HG03103 (cell line): ENCODE results near the gene SRM.
"Not testable (repeated sequence)": the region's sequence is repeated elsewhere in the genome, so short reads cannot be mapped to it uniquely, and the experiment has no call there.

ENCODE experiments used
- ATAC-seq: cut with Tn5 transposase; IDR thresholded peaks from one replicate; pipeline ENCODE4 v1.9.1; 2021; ENCODE audit warnings: low read depth; ENCODE audit not compliant: unreplicated experiment

Gene SRM

DNA sequence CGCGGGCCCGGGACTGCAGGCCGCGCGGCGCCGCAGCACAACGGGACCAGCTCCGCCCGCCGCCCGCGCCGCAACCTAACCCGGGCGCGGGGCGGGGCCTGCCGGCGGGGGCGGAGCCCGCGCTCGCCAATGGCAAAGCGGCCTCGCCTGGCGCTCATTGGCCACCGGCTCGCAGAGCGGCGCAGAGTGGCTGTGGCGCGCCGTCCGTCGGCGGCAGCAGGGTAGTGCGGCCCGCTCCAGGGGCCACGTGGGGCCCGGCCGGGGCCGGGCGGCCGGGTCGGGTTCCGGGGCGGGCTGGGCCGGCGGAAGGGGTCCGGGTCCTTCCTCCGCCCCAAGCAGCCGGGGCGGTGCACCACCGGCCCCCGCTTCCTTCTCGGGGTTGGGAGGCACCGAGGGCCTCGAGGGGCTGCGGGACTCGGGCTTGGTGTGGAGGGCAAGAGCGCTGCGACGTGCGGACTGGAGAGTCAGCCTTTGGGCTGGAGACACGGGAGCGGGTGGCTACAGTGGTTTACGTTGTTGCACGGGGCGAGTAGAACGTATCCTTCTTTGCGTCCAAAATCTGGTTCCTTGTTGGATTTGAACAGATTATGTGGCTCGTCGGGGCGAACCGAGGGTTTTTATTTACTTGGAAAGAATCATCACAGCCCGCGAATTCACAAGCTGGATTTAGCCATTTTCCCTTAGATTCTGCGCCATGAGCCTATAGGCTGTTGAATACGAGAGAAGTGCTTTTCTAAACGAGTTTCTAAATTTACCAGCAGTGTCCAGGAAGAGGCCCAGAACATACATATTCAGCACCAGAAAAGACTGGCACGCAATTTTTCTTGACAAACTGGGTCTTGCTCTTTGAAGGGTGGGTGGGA is at the start of gene SRM:
Gene SRM, minus strand, starts transcription at position 51 of the 863 bp plus-strand sequence. CDS start 75 bp downstream, outside the sequence.
- ATAC-seq, result peak; percentile 83

DNA sequence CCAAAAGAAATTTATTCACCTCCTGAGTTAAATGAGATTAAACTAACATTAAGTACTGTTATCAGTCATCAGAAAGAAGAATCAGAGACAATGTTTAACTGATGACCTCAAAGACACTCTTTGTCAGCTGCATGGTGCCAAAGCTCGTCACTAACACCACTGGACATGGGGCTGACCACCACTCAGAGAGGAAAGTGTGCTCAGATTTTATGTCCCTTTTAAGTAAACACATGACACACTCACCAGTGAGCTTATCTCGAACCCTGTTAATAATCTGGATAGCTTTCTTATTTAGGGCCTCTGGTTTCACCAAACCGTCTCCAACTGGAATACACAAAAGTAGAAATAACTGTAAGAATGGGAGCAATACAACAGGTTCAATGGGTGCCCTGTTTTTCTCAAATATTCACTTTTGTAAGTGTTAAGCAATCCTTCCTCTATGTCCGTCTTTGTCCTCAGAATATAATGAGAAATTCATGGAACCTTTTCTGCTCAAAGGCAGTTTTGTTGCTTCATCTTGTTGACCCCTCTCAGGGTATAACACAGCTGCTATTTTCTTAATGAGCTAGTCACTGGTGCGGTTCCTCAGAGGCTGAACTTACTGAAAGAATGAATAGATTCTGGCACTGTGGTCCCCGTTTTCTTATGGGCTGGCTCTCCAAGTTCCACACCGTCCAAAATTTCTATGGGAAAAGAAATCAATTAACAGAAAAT is 49.4 kb upstream of the SRM start:
- ATAC-seq, result no peak

DNA sequence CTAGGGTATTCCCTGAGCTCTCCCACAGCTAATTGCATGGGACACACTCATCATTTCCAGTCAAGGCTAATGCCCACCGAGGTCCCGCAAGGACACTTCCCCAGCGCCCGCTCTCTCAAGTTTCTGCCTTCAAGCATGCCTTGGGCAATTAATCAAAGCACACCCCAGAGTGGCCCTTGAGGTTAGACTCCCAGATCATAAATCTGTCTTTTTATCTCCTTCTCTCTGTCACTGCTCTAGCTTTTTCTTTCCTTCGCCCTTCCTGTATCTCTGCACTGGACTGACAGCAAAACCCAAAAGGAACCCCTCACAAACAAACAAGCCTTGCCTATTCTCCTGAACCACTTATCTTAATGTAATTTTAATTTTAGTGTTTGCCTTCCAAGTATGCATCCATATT is 47.8 kb upstream of the SRM start:
- ATAC-seq, result no peak

DNA sequence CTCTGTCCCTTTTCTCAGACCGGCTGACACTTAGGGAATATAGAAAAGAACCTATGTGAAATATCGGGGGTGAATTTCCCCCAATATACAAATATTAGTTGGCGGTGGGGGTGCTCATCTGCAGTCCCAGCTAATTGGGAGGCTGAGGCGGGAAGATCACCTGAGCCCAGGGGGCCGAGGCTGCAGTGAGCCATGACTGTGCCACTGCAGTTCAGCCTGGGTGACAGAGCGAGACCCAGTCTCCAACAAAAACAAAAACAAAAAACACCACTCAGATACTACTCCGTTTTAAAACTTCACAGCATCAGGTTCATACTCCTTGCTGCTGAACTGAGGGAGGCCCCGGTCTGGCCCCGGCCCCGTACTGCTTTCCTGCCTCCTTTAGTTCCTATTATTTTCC is 45.8 kb upstream of the SRM start:
- no peak for ATAC-seq

DNA sequence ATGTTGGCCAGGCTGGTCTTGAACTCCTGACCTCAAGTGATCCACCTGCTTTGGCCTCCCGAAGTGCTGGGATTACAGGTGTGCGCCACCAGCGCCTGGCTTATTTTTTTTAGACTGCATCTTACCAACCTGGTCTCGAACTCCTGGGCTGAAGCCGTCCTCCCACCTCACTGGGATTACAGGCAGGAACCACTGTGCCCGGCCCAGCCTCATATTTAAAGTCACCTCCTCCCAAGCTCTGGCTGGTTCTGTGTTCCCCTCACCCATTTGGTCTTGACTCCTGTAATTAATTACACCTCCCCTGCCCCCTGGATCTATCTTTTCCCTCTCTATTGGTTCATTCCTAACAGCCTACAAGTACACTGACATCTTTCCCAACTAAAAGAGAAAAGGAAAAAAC is 41.5 kb upstream of the SRM start:
- ATAC-seq, result no peak

DNA sequence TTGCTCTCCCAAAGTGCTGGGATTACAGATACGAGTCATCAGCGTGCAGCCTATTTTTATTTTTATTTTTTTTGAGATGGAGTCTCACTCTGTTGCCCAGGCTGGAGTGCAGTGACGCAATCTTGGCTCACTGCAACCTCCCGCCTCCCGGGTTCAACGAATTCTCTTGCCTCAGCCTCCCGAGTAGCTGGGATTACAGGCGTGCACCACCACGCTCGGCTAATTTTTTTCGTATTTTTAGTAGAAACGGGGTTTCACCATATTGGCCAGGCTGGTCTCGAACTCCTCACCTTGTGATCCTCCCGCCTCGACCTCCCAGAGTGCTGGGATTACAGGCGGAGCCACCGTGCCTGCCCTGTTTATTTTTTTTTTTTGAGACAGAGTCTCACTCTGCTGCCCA is 41.0 kb upstream of the SRM start:
- not testable (repeated sequence) for ATAC-seq

DNA sequence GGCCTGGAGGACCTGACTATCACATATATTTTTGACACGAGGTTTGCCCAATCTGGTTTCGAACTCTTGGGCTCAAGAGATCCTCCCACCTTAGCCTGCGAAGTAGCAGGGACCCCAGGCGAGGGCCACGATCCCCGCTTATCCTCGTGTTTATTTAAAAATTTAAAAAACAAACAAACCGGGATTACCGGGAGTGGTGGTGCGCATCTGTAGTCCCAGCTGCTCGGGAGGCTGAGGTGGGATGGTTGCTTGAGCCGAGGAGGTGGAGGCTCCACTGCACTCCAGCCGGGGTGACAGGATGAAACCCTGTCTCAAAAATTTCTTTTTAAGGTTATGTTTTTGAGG is 40.3 kb upstream of the SRM start:
- ATAC-seq, result no peak

DNA sequence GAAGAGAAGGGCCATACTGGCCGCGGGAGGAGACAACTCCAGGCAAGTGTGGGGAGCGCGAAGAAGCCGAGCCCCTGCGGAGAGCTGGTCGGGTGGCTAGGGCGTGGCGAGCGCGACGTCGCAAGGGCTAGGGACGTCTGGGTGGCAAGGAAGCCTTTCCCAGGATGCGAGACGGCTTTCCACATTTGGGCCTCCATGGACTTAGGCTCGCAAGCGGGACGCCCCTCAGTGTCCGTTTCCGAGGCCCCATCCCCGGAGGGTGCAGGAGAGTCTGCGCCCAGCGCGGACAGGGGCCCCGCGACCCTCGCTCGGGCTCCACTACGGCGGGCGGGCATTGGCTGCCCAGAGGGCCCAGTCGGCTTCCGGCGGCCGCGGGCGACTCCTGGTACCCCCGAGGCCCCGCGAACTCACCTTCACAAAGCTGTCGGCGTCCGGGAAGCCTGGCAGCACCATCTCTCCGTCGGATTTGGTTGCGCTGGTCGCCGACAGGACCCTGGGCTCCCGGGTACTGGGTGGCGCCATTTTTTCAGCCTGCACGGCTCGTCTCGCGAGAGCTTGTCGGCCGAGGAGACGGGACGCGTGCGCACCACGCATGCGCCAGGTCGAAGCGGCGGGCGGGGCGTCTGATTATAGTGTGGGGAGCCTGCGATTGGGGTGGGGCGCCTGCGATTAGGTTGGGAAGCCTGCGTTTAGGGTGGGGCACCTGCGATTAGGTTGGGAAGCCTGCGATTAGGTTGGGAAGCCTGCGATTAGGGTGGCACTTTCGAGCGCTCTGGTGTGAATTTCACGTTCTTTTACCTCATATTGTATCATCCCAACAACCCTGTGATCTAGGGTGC is 39.7 kb upstream of the SRM start, which contains the start of gene EXOSC10:
Gene EXOSC10, minus strand, starts transcription at position 560 of the 839 bp plus-strand sequence. Its CDS starts 38 bp downstream, at position 522.
- peak; percentile 81 for ATAC-seq

DNA sequence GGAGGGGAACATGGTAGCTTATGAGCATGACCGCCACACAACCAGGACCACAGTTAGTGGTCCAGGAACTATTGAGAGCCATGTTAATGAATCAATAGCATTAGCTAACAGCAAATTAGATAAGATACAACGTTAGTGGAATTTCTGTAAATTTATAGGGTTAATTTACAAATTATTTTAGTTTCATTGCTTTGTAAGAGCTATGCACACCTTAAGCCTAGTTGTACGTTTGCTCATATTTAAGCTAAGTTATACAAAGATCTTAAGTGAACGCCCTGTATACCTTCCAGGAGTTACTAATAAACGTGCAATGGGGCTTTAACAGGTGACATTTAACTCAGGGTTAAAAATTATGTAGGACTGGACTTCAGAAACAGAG is 39.1 kb upstream of the SRM start:
- no peak for ATAC-seq

DNA sequence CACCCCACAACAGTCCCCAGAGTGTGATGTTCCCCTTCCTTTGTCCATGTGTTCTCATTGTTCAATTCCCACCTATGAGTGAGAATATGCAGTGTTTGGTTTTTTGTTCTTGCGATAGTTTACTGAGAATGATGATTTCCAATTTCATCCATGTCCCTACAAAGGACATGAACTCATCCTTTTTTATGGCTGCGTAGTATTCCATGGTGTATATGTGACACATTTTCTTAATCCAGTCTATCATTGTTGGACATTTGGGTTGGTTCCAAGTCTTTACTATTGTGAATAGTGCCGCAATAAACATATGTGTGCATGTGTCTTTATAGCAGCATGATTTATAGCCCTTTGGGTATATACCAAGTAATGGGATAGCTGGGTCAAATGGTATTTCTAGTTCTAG is 24.0 kb upstream of the SRM start:
- ATAC-seq, result not testable (repeated sequence)

DNA sequence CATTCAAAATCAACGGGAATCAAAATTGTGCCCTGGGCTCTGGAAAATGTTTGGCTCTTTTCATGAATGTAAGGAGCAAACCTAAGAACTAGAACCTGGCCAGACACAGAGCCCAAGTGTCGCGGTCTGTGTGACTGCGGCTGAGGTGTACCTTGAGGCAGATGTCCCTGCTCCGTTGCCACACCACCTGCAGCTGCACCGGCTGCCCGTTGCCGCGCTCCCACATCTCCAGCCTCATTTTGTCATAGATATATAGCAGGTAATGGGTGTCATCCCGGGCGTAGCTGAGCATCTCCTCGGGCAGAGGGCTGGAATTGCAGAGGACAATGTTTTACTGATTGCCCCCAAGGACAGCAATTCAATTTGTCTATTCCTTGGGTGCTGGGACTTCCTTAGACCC is 21.1 kb upstream of the SRM start:
- ATAC-seq, result no peak

DNA sequence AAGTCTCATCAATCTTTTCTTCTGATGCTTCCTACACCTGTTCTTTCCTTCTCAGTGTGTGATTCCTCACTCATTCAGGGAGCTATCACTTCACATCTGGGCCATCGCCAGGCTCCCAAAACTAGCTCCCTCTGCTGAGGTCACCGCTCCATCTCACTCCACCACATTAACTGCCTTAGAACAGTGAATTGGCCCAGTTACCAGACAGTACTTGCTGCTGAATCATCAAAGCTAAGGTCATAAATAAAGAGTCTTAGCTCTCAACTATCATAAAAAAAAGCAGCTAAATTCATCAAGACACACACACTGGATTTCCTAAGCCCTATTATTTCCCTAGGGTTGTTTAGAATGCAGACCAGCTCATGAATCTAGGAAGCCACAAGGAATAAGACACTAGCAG is 18.8 kb upstream of the SRM start:
- no peak for ATAC-seq

DNA sequence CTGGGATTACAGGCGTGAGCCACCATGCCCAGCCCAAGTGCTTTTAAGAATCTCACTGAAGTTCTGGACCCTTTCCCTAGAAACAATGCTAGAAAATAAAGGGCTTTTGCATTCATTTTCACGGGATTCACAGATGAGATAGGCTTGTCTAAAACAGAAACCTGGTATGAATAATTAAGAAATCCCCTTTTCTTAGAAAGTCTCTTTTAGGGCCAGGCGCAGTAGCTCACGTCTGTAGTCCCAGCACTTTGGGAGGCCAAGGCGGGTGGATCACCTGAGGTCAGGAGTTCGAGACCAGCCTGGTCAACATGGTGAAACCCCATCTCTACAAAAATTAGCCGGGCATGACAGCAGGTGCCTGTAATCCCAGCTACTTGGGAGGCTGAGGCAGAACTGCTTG is 13.6 kb upstream of the SRM start:
- ATAC-seq, result not testable (repeated sequence)

DNA sequence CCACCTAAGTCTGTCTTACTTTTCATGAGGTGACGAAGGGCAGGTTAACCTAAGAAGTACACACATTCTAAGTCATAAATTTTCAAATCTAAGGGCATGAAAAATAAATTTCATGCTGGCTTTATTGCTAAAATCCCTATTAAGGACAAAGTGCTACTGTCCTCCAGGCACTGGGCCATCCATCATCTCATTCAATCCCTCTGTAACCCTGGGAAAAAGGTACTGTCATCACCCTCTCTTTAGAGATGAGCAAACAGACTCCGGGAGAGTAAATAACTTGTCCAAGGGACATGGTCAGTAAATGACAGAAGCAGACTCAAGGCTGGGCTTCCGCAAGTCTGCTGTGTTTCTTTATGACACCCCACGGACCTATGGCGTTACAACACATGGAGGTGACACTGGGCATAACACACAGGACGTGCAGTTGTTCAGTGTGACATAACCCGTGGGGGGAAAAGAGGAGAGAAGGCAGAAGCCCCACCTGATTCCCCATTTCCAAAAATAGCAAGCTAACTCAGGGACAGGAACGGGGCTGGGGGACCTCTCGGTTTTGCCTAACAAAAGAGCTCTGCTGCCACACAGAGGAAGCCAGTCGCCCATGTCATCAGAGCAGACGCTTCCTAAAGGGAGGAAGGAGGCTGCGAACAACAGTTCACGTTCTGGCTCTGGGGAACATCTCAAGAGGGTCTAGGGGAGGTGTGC is 12.5 kb upstream of the SRM start:
- ATAC-seq, result no peak

DNA sequence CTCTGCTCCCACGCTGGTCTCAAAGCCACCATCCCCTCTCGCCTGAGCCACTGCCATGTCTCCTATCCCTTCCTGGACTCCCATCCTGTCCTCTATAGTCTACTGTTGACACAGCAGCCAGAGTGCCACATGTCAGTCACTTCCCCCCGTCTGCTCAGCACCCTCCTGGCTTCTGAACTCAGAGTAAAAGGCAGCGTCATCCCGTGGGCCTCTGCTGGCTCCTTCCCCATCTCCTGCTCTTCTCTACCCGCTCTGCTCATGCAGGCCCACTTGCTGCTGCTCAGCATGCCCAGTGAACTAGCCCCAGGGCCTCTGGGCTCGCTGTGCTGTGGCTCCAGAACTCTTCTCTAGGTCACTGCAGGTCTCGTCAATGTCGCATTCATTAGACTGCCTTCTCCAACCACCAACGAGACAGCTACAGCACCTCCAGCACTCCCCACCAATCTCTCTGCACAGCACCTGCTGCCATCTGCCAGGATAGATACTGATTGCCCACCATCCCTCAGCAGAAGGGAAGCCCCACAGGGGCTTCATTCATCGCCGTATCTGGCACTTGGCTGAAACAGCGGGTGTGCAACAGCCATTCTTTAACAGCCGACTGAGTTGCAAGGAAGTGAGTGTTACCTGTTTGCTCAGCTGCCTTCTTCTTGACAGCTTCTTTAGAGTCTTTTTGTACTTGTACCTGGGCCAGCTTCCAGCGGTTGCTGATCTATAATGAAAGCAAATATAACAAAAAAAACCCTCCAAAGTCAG is 11.8 kb upstream of the SRM start:
- ATAC-seq, result no peak

DNA sequence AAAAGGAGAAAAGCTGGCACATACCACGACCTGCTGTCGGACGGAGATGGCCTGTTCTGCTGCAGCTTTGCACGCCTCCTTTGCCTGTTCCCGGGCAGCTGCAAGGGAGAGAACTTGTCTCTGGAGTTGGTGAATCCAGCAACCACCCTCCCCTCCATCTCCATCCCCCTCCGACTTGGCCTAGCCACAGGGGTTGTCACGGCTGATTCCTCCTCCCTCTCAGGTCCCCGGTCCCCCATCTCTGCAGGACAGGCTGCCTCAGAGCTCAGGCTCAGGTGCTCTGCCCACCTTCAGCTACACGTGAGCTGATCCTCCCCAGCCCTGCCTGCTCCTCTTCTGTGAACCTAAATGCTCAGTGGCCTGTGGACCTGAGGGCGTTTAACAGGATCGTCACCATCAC is 11.1 kb upstream of the SRM start:
- no peak for ATAC-seq

DNA sequence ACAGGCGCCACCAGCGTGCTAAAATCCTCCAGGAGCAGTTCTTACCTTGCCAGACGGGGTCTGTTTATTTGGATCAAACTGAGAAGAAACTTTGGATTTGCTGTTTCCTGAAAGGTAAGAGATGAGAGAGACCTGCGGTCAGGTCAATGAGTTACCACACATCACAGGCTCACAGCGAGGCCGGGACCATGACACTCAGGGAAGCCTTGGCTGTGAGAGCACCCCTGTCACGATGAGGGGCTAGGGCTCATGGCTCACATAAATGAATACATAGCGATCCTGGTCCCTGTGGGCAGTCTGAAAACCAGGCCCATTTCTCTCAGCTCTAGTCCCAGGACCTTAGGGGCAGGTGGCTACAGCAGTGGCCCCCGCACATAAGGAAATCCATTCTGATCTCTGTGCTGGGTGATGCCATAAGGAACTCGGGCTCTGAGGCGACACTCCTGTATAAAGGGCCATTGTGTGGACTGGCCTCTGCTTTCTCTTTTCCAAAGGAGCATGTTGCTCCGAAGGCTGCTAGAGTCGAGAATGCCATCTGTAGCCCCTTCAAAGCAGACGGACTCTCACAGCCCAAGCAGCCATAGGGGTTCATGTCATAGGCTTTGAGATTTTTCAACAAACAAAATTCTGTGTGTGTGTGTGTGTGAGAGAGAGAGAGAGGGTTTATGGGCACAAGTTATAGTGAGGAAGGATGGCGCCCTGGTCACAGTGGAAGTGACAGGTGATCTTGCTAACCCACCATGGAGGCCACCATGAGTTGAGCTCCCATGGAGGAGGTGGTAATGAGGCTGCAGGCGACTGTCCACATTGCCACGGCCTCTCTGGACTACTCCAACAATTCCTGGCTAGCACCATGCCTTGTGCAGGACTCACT is 9.0 kb upstream of the SRM start:
- ATAC-seq, result no peak

DNA sequence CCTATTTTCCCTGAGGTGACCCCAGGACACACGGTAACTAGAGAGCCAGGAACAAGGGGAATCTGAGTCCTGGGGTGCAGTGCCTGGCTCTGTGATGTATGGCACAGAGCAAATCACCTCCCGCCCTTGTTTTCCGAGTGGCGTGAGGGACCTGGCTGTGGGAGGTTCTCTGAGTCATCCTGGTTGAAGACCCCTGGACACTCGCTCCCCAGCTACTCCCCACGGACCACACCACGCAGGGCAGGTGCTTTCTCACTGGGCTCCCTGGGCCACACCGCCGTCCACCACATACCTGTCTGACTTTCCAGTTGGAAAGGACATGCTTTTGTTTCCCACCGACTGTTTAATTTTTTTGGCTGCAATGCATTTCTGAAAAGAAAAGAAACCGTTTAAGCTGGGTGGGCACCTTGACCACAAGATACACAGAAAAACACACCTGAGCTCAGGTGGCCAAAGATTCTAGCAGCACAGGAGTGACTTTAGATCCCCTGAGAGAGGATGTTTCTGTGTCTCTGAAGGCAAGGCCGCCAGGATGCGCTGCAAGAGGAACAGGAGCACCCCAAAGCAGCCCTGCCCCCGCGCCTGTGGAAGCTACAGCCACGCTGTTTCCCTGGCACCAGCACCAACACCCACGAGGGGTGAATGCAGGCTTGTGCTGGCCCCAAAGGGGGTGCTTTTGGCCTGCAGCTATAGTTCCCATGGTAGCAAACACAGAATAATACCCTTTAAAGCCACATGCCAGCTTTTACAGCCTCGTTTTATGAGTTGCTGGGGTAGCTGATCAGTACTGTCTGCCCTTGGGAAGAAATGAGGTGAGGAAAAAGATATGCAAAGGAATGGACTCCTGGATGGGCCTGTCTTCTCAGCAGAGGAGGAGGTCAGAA is 8.1 kb upstream of the SRM start:
- ATAC-seq, result no peak
